HG02571 (cell line): ENCODE measurements around the gene SFT2D3.

Source experiments
- ATAC-seq: cut with Tn5 transposase; IDR thresholded peaks from one replicate; pipeline ENCODE4 v1.9.1; 2021; ENCODE audit warnings: mild to moderate bottlenecking, moderate library complexity; ENCODE audit not compliant: unreplicated experiment

The SFT2D3 gene

DNA sequence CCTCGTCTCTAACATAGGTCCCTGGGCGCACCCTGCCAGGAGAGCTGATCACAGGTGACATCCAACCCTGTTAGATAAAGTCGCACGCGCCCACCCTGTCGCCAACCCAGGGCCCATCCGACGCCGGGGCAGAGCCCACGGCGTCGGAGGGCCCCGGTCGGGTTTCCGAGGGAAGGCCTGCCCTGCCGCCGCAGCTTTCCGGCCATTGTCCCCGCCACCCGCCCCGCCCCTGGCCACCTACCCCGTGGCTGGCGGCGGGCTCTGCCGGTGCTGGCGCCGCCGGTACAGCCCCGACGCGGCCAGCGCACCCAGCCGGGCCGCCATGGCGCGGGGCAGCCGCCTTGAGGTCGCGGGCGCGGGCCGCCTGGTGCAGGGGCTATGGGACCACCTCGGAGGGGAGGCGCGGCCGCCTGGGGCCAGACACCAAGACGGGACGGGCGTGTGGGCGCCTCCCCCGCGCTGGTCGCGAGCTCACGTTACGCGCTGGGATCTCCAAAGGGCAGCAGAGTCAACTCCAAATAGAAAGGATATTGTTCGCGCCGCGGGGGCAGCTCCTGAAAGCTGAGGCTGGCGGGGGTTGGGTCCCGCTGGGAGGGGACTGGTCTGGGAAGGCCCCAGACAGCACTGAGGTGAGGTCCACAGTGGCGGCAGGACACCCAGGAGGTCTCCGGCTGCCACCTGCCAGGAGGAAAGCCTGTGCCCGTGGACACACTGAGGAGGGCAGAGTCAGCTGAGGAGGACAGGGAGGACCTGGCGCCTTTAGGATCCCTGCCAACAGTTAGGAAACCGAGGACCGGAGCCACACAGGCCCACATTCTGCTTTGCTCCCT, 37.0 kb upstream of the SFT2D3 start:
- ATAC-seq: no peak

DNA sequence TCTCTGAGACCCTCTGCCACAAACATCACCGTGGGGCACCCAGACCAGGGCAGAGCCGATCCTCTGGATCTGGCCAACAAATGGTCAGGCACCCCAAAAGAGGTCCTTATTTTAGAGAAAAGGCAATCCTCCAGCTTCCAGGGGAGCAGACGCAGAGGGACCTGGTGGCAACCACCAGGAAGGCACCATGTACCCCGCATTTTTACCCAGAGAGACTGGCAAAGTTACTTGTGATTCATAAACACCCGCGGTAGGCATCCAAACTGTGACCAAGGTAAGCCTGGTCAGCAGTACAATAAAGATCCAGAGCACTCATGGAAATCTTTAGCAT, 36.4 kb upstream of the SFT2D3 start:
- no peak for ATAC-seq

GRCh38 chr2:127665267-127665893, 35.9 kb upstream of the SFT2D3 start:
- ATAC-seq: no peak

DNA sequence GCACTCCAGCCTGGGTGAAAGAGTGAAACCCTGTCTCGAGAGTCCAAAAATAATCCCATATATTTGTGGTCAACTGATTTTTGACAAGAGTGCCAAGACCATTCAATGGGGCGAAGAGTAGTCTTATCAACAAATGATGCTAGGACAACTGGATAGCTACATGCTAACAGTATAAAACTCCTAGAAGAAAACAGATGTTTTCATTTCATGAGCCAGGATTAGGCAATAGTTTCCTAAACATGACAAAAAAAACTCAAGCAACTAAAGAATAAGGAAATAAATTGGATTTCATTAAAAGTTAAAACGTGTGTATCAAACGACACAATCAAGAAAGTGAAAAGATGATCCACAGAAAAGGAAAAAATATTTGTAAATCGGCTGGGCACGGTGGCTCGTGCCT, 32.2 kb upstream of the SFT2D3 start:
- ATAC-seq: no peak

- no peak for ATAC-seq
These were observed 31.0 kb upstream of the SFT2D3 start for GRCh38 chr2:127670055-127670956.

GRCh38 chr2:127670957-127671290, 30.4 kb upstream of the SFT2D3 start:
- no peak for ATAC-seq

DNA sequence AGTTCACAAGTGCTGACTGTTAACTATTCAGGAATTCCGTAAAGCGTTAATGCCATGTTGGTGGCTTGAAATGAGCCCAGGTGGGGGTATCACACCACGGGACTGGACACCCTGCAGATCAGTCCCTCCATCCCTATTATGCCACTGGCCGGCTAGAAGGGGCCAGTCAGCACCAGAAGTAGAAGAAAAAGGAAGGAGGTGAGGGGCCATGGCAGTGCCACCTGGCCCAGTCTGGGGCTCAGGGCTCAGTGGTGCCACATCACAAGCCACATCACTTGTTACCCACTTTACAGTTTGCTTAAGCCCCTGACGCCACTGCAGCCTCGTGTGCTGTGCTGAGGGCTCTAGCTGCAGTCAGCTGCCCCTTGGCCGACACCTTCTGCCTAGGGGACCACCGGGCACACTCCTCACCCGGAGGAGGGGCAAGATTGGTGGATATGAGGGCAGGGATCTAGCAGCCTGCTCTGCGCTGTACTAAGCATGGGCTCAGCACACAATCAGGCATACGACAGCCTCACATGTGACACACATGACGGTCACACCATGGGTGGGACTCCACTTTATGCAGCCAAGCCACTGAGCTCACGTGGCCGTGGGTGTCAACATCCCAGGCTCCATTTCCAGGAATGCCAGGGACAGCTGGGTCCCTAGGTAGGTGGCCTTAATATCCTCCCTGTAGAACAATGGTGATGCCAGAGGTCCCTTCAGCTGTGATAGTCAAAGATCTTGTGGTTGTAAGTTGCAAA, 29.6 kb upstream of the SFT2D3 start:
- no peak for ATAC-seq

- ATAC-seq: no peak
These were observed 28.7 kb upstream of the SFT2D3 start for GRCh38 chr2:127672341-127673224.

DNA sequence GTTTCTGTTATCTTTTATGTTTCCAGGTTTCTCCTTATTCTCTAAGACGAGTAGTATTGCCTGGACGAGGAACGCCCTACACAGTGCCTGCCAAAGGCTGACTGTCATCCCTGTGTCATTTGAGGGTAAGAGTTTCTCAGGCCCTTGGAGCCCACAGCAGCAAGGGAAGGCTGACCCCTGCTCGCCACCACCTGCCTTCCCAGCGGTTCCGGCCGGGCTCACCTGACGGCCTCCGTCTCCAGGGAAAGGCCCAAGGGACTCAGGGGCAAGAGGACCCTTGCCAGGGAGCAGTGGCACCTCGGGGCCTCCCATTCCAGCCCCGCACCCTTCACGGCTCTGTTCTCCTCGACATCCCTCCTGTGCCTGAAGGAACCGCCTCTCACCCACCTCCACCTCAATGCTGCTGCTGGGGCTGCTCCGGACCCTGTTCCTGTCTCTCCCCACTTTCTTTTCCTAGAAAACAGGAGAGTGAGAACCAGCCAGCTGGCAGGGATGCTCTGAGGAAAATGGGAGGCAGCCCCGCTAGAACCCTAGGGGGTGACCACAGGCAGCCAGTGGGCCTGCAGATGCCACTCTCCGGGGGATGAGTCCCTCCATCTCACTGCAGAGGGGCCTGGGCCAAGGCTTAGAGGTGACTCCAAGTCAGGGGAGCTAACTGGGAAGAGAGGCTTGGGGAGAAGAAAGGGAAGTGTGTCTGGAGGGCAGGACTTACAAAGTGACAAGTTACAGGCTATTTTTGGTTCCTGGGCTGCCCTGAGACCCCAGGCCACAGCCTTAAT, 27.8 kb upstream of the SFT2D3 start:
- no peak for ATAC-seq

DNA sequence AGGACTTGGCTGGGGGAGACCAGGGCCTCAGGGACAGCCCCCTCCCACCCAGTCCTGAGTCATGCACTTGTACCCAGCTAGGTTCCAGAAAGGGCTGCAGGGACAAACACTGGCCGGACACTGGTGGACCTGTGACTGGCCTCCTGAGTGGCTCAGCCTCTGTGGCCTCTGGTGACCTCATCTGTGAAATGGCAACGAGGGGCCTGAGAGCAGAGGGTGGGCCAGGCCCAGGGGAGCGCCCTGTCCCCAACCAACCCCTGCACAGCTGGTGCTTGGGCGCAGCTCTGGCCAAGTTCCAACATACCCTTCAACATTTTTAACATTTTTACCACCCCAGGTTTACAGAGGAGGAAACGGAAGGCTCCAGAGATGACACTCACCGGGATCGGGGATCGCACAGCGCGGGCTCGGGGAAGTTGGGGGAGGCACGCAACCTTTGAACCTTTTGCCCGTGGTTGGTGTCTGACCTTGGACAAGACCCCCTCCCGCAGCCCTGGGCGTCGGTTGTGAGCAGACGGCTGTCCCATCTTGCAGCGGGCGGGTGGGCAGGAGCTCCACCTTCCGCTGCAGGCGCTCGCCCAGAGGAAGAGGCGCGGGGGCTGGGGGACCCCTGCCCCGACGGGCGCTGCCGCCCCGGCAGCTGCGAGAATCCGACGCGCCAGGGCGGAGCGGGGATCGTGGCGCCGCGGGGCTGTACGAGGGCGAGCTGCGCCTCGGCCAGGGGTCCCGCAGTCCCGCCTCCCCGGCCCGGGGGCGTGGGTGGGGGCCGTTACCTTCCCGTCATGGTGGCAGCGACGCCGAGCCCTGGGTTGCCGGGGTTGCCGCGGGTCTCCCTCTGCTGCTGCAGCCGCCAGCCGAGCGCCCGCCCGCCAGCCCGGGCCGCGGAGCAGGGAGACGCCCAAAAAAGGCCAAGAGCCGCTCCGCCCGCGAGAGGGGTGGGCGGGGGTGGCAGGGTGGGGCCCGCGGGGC, 26.8 kb upstream of the SFT2D3 start:
- ATAC-seq: no peak

DNA sequence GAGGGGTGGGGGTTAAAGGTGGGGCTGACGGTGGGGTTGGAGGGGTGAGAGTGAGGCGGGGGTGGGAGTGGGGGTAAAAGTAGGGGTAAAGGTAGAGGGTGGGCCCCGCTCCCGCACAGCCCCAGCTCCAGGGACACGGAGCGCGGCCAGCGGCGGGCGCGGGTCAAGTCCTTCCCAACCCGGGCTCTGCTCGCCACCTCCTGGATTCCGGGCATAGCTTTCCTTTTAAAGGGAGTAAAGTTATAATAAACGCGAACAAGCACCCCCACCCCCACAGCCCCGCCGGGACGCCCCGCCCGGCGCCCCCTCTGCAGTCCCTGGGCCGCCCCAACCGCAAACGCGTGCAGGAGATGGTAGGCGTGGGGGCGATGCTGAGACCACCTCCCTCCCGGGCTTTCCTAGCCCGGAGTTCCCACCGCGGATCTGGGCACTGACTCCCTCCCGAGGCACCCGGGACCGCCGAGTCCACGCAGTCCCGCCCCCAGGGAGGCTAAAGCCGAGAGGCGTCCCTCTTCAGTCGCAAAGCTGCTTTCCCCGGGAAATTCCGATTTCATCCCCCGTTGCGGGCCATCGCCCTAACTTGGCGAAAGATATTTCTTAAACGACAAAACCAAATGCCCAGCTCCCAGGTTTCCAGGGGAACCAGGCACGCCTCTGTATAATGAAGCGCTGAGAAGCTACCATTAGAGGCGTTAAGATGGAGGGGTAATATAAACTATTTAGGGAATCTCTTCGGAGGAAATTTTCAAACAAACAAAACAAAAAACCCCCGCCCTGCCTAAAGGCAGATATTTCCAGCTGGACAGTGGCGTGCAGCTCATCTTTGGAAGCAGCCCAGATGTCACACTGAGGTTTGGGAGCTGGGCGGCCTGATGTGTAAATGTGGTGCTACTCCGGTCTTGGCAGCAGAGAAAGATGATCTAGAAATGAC, 25.7 kb upstream of the SFT2D3 start, which contains the start of gene LIMS2:
Gene LIMS2, minus strand, starts transcription at position 200 of the 931 bp plus-strand sequence. CDS start 506 bp downstream, outside the sequence.
- no peak for ATAC-seq

- no peak for ATAC-seq
These were observed 24.4 kb upstream of the SFT2D3 start for GRCh38 chr2:127676906-127677305.

GRCh38 chr2:127678531-127678930, 22.8 kb upstream of the SFT2D3 start:
- no peak for ATAC-seq

GRCh38 chr2:127678991-127679390, 22.3 kb upstream of the SFT2D3 start:
- ATAC-seq: no peak

GRCh38 chr2:127679680-127680361, 21.5 kb upstream of the SFT2D3 start:
- ATAC-seq: no peak

DNA sequence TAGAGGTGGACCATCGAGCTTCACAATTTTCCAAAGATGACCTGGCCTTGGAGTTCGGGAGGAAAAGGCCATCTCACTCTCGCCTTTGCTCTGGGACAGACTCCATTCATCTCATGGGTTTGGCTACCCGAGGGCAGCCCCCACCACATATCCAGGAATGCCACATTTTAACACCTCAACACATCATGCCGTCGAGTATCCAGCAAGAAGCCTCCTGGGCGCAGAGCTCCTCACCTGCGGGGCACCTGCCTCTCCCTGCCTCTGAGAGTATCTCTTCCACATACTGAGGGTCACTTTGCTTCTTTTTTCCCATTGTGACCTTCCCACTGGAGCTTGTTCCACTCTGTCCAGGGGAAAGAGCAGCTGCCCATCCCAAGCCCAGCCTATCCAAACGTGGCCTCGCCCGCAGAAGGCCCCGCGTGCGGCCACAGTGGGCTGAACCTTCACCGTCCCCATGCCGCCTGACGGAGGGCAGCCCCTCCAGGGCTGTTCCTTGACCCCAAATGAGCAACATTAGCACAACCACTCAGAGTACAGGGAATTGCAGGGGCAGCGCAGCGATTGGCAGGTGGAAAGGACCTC, 20.5 kb upstream of the SFT2D3 start:
- no peak for ATAC-seq
